NCI-H2196 (cell line): ENCODE data around the gene PLA2G12B.
"Not testable (repeated sequence)": the region's sequence is repeated elsewhere in the genome, so short reads cannot be mapped to it uniquely, and the experiment has no call there.

Source experiments
- DNase-seq: peaks from one replicate; lab custom pipeline; 2025; ENCODE audit not compliant: unreplicated experiment; lab: John Stamatoyannopoulos, UW

The PLA2G12B gene

GRCh38 chr10:72943498-72944234, 10.9 kb downstream of the PLA2G12B start:
- no peak for DNase-seq

GRCh38 chr10:72935361-72935760, 19.2 kb downstream of the PLA2G12B start:
- no peak for DNase-seq

- no peak for DNase-seq
Measured at GRCh38 chr10:72932259-72933015, 22.2 kb downstream of the PLA2G12B start.

GRCh38 chr10:72930276-72930675, 24.3 kb downstream of the PLA2G12B start:
- no peak for DNase-seq

- no peak for DNase-seq
Measured at GRCh38 chr10:72928798-72929197, 25.8 kb downstream of the PLA2G12B start.

- DNase-seq, result no peak
Measured at GRCh38 chr10:72927485-72927884, 27.1 kb downstream of the PLA2G12B start.

- DNase-seq, result no peak
Measured at GRCh38 chr10:72925951-72926465, 28.6 kb downstream of the PLA2G12B start.

GRCh38 chr10:72924351-72924750, 30.3 kb downstream of the PLA2G12B start:
- DNase-seq, result no peak

GRCh38 chr10:72921147-72921683, 33.4 kb downstream of the PLA2G12B start:
- not testable (repeated sequence) for DNase-seq

GRCh38 chr10:72918352-72918751, 36.3 kb downstream of the PLA2G12B start:
- no peak for DNase-seq

GRCh38 chr10:72917803-72918332, 36.7 kb downstream of the PLA2G12B start:
- not testable (repeated sequence) for DNase-seq

GRCh38 chr10:72917201-72917600, 37.4 kb downstream of the PLA2G12B start:
- not testable (repeated sequence) for DNase-seq

- DNase-seq, result no peak
Measured at GRCh38 chr10:72913287-72913686, 41.3 kb downstream of the PLA2G12B start.

- no peak for DNase-seq
Measured at GRCh38 chr10:72912736-72913135, 41.9 kb downstream of the PLA2G12B start.

- DNase-seq, result no peak
Measured at GRCh38 chr10:72911758-72912157, 42.8 kb downstream of the PLA2G12B start.

- DNase-seq, result no peak
Measured at GRCh38 chr10:72910705-72911104, 43.9 kb downstream of the PLA2G12B start.

GRCh38 chr10:72906446-72906845, 48.2 kb downstream of the PLA2G12B start:
- no peak for DNase-seq

GRCh38 chr10:72904806-72905205, 49.8 kb downstream of the PLA2G12B start:
- no peak for DNase-seq

GRCh38 chr10:72903941-72904446, 50.6 kb downstream of the PLA2G12B start:
- DNase-seq, result not testable (repeated sequence)

- no peak for DNase-seq
Measured at GRCh38 chr10:72899545-72899944, 55.1 kb downstream of the PLA2G12B start.

GRCh38 chr10:72898616-72899015, 56.0 kb downstream of the PLA2G12B start:
- DNase-seq, result no peak
